GM21528 (cell line): ENCODE data around the gene FAM13C.

Experiments
- ATAC-seq: cut with Tn5 transposase; IDR thresholded peaks from one replicate; pipeline ENCODE4 v1.9.1; 2021; ENCODE audit warnings: mild to moderate bottlenecking, moderate library complexity; ENCODE audit not compliant: unreplicated experiment, low FRiP score

Gene FAM13C

DNA sequence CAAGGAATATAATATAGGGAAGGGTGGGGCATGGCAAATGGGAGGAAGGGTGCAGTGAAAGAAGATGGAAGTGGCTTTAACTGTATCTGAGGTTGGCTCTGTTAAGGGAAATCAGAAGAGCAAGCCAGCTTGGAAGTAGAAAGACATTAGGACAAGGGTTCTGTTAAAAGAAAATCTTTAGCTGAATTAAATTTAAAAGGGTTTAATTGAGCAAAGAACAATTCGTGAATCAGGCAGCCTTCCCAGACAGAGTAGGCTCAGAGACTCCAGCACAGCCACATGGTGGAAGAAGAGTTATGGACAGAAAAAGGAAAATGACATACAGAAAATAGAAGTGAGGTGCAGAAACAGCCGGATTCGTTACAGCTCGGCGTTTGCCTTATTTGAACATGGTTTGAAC, 42.0 kb downstream of the FAM13C start:
- ATAC-seq, result no peak

- ATAC-seq, result no peak
Measured at GRCh38 chr10:59319854-59320253, 42.5 kb downstream of the FAM13C start.

- no peak for ATAC-seq
Measured at GRCh38 chr10:59317066-59317465, 45.3 kb downstream of the FAM13C start.

- no peak for ATAC-seq
Measured at GRCh38 chr10:59315465-59315864, 46.9 kb downstream of the FAM13C start.

- no peak for ATAC-seq
Measured at GRCh38 chr10:59314268-59314667, 48.1 kb downstream of the FAM13C start.

- no peak for ATAC-seq
Measured at GRCh38 chr10:59312247-59312646, 50.1 kb downstream of the FAM13C start.

- no peak for ATAC-seq
Measured at GRCh38 chr10:59311025-59311424, 51.3 kb downstream of the FAM13C start.

GRCh38 chr10:59310324-59310914, 51.9 kb downstream of the FAM13C start:
- ATAC-seq, result no peak

DNA sequence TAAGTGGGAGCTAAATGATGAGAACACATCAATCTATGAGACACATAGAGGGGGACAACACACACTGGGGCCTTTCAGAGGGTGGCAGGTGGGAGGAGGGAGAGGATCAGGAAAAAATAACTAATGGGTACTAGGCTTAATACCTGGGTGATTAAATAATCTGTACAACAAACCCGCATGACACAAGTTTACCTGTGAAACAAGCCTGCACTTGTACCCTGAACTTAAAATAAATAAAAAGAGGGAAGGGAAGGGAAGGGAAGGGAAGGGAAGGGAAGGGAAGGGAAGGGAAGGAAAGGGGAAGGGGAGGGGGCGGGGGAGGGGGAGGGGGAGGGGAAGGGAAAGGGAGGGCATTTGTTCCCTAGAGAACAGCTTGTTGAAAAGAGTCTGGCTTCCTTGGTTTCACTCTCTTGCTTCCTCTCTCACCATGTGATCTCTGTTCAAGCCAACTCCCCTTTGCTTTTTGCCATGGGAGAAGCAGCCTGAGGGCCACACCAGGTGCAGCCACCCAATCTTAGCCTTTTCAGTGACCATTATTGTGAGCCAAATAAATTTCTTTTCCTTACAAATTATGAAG, 57.7 kb downstream of the FAM13C start:
- ATAC-seq, result no peak

DNA sequence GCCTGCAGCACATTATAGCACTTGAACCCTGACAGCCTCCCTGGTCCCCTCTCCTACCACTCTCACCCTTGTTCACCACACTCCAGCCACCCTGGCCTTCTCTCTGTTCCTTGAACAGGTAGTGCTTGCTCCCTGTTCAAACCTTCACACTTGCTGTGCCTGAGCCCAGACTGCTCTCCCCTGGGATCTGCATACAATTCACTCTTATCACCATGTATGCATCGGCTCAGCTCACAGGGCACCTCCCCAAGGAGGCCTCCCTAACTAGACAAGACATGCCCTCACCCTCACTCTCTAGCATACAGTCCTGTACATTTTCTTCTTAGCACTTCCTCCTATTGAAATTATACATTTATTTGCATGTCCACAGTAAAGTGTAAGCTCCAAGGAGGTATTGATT, 59.3 kb downstream of the FAM13C start:
- no peak for ATAC-seq

DNA sequence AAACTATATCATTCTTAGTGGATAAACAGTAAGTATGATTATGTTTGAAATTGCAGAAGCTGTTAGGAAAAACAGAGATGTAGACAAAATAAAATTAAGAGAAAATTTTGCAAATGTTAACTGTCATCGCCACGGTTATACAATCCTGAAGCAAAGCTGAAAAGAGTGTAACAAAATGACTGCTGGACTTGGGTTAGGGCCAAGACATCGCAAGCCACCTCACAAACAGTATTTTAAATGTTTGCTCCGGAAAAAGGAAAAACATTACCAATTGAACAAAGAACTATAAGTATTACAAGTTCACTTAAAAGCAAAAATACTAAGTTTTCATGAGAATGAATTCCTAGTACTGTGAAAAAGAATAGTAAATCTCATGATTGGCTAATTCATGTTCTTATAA, 60.0 kb downstream of the FAM13C start:
- ATAC-seq, result no peak

DNA sequence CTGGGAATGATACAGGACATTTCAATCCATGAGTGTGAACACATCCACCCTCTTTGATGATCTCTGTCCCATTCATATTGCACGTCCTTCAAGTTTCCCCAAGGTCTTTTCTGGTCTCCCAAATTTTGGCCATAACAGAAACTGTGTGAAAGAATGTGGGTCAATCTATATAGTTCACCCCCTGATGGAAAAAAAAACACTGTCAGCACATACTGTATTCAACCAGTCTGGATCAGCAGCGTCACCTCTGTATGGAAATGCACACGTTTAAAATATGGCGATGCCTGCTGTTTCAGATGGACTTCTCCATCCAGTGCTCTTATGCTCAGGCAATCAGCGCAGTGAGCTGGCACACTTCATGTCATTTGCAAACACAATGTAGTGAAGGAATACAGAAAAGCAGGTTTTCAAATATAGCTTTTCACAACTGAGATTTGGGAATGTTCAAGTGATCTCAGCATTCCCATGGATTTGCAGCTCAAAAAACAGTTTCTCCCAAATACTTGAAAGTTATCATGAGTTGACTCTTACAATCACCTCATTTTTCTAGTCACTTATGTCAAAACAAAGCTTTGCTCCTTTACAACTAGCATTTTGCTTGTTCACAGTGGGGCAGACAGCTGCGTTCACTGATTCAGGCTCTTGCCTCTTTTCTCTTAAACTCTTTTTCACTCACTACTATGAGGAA, 61.1 kb downstream of the FAM13C start:
- ATAC-seq, result no peak

DNA sequence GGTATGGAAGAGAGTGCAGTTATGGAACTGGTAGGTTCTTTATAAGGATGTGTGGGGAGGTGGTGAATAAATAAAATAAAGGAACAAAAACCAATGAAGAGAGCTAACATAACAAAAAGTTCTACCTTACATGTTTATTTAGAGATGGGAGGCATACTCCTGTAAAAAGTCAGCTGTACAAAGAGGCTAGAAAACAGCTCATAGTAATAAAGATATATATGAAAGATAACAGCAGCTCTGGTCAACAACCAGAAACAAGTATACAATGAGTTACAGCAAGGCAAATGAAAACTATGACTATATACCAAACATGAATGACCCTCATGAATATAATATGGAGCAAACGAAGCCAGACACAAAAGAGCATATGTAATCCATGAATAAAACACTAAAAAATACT, 62.0 kb downstream of the FAM13C start:
- no peak for ATAC-seq

- ATAC-seq, result no peak
Measured at GRCh38 chr10:59299933-59300332, 62.4 kb downstream of the FAM13C start.

- no peak for ATAC-seq
Measured at GRCh38 chr10:59290448-59290847, 71.9 kb downstream of the FAM13C start.

DNA sequence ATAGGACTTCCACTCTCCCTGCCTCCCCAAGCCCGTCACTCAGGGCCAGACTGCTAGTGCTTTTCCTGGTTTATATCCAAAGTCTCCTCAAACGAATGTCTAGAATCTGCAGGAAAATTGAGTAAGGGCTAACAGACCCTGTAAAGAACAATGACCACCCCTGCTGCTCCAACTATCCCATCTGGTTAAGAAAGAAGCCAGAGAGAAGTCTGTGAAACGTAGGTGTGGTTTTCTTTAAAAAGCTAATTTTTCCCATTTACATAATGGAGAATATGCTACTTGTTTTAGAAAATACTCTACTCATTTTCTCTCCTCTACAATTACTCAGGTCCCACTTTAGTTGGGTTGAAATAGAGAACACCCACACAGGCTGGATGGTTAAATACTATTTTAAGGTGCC, 72.5 kb downstream of the FAM13C start:
- no peak for ATAC-seq

- no peak for ATAC-seq
Measured at GRCh38 chr10:59287587-59288255, 74.6 kb downstream of the FAM13C start.

DNA sequence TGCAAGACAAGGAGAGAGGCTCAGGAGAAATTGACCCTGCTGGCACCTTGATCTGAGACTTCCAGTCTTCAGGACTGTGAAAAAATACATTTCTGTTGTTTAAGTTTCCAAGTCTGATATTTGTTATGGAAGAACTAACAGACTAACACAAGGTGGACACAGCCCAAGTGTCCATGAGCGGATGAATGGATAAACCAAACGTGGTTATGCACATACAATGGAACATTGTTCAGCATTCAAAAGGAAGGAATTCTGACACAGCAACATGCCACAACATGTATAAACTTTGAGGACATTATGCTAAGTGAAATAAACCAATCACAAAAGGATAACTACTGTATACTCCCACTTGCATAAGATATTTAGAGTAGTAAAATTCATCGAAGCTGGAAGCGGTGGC, 76.5 kb downstream of the FAM13C start:
- ATAC-seq, result no peak

GRCh38 chr10:59285073-59285472, 77.3 kb downstream of the FAM13C start:
- ATAC-seq, result no peak

DNA sequence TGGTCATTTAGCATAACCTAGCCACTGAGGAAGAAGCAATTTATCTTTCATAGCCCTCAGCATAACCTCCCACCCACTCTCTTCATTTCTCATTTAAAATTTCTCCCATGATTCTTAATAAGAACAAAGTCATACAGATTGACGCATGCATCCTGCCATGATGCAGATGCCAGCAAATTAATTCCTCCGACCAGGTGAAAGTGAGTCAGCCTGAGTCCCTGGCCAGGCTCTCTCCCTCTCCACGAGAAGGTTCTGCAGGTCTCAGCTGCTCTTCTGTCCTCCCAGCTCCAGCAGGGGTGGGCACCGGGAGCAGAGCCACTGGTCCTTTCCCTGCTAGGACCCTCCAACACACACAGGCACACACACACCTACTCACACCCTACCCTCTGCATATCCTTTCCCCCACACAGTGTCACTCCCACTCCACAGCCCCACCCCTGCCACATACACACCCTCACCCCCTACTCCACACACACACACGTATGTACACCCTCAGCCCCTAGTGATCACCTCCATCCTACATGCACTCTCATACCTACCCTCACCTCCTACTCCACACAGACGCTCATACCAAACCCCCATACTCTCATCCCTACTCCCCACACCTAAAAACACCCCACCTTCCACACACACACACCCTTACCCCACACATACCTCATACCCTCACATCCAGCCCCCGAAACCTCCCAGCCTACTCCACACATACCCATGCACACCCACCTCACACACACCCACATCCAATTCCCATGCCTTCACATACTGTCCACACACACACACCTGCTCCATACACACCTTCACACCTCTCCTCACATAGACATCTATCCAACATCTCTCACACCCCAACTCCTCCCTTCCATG, 78.0 kb downstream of the FAM13C start:
- no peak for ATAC-seq
